HTERT RPE-1 (cell line): Measurements from ENCODE around the gene PARP1.
"Not testable (repeated sequence)": the region's sequence is repeated elsewhere in the genome, so short reads cannot be mapped to it uniquely, and the experiment has no call there.

ENCODE experiments used
- in situ Hi-C: fragments of 300-500 bp; cut with MboI; formaldehyde crosslinking; loops from 4 replicates; pipeline ENCODE4 v1.14.3; 2020; ENCODE audit warnings: low sequenced_read_pairs

Gene PARP1

DNA sequence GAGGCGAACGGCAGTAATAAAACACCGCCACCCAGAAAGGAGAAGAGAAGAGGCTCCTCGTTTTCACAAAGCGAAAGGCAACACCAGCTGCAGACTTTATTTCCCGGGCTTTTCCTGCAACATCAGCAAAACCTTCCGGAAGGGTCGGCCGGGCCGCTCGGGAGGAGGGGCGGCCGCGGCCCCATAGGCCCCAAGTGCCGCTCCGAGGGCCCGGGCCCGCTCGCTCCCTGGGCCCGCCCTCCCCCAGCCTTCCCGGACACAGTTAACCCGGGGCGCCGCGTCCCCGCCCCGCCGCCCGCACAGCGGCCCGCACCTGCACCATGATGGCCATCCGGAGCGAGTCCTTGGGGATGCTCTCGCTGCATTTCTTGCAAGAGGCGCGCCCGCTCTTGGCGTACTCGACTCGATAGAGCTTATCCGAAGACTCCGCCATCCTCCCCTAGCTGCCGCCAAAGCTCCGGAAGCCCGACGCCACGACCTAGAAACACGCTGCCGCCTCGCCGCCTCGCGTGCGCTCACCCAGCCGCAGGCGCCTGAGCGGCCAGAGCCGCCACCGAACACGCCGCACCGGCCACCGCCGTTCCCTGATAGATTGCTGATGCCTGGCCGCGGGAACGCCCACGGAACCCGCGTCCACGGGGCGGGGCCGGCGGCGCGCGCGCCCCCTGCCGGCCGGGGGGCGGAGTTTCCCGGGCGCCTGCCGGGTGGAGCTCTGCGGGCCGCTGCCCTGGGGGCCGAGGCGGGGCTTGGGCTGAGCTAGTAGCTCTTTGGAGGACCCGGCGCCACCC, at the start of gene PARP1:
PARP1 (minus strand) TSS at position 597 of the 788 bp plus-strand sequence; CDS start at position 433, 164 bp downstream.
- in situ Hi-C loops: no loop called here

DNA sequence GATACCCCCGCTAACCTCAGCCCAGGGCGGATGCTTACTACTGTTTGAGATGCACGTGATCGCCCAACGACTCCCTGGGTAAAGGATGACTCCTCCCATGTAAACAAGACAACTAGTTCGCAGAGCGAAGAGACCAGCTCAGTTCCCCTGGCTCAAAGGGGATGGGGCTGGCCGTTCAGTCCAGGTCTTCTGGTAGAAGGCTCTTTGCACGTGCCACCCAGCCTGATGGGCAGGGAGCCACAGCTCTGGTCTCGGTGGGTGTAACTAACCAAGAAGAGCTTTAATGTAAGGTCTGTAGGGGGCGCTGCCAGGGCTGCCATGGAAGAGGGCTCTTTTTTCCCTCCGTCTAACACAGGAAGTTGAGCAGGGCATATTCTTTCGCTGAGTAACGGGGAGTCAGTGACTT, 49.4 kb upstream of the PARP1 start:
- in situ Hi-C loops: no loop called here

DNA sequence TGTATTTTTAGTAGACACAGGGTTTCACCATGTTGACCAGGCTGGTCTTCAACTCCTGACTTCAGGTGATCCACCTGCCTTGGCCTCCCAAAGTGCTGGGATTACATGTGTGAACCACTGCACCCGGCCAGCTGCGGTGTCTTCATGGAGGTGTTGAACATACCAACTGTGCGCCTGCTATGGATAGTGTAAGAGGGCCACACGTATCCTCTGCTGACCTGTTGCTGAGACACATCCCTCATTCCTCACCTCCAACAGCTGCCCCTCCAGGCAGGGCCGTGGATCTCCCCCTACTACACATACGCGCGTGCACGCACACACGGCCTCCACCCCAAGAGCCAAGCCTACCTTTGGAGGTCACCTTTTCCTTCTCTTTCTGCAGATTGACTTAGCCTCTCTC, 48.0 kb upstream of the PARP1 start:
- in situ Hi-C loops: no loop called here

DNA sequence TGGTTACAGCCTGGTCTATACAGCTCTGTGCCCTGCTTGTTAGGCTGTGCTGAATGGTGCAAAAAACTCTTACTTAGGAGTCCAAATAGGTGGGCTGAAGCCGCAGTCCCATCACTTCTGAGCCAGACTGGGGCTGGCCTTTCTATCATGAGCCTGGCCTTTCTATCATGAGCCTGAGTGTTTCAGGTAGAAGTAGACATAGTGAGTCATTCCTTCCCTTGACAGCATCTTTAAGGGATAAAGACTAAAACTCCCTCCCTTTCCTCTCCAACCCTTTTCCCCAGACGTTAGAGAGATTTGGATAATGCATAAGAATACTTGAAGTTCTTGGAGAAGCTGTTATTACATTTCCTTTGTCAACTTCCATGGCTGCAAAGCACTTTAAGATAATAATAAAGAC, 46.5 kb upstream of the PARP1 start:
- in situ Hi-C loops: no loop called here

DNA sequence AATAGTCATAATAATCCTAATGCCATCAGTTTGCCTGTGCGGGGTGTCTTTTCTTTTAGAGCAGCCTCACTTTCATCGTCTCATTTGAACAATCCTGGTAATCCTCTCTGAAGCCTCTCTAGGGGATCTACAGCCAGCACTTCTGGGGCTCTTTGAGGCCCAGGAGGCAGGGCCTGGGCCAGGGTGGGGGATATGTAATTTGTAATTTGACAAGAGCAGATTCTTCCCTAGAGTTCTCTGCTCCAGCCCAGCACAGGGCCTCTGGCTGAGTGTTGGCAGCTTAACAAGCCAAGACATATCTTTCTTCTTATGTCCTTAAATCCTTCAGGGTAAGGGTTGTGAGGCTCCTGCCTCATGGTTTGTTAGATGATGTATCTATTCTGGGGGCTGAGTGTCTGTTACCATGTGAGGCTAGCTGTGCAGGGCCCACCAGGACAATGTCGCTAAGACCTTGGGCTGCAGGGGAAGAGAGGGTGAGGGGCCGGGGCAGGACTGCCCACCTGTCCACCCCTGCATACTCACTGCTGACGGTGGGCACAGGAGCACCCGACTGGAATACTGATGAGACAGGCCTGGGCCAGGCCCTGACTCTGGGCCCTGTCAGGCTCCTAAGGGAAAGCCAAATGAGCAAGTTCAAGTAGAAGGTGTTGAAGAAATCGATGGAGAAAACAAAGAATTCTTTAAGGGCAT, 45.3 kb upstream of the PARP1 start:
- in situ Hi-C loops: no loop called here

DNA sequence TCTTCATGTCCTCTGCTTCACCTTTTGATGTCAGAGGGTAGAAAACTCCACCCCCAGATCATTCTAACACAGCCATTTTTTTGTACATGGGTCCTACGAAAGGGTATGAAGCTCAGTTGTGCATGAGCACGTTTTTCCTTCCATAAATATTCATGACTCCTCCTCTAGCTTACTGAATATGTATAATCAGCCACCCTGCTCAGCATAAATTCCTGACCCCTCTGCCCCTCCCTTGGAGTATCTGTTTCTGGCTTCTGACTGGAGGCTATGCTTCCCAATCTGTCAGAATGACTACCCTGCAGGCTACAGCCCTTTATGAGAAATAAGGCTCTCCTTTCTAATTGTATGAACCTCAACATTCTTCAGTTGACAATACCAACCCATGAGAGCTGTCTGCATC, 42.8 kb upstream of the PARP1 start:
- in situ Hi-C loops: no loop called here

DNA sequence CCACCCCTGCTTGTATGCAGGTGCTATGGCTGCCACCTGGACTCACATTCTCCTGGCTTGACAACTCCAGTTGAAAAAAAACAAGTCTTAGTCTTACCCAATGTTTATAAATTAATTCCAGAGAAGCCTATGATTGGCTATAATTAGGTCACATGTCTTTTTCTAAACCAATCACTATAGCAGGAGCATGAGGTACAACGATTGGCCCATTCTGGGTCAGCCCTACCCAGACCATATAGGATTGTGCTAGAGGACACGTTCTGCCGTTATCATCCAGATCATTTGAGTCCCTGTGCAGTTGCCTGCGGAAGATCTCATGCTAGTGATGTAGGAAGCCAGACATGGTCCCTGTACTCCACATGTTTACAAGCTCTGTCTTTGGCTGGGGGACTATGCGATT, 41.9 kb upstream of the PARP1 start:
- in situ Hi-C loops: no loop called here

DNA sequence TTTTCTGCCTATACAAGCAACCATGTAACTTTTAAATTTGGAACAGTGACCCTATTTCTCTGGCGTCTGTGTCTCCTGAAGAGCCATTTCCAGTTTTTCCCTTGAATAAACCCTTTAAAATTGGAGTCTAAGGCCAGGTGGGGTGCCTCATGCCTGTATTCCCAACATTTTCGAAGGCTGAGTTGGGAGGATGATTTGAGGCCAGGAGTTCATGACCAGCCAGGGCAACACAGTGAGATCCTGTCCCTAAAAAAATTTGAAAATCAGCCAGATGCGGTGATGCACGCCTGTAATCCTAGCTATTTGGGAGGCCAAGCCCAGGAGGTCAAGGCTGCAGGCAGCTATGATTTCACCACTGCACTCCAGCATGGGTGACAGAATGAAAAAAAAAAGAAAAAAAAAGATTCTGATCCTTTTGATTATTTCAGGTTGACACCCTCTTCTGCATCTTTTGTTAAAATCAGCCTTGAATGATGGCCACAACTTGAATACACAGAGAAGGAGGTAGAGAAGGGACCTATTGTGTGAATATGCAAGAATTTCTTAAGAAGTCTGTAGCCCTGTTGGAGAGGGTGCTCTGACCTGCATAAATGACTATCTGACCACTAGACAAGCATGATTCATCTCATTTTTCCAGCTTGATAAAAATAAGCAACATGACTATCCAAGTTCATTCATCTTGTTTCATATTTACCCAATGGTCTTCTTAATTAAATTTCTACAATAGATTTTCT, 40.2 kb upstream of the PARP1 start:
- in situ Hi-C loops: no loop called here

DNA sequence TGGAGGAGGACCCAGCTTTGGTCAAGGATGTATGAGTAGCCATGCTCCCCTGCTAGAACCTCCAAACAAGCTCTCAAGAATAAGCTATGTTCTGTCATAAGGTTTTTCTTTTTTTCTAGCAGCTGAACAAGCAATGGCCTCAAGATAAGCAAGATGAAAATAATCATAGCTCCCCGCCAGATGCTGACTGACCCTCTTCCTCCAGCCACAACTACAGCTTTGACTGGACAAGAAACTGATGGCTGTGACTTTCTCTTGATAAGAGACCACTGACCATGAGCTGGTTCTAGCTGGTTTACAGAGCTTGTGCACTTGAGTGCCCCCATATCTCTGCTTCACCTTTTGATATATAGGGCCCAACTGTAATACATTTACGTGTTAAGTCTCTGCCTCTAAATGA, 38.2 kb upstream of the PARP1 start:
- in situ Hi-C loops: no loop called here

DNA sequence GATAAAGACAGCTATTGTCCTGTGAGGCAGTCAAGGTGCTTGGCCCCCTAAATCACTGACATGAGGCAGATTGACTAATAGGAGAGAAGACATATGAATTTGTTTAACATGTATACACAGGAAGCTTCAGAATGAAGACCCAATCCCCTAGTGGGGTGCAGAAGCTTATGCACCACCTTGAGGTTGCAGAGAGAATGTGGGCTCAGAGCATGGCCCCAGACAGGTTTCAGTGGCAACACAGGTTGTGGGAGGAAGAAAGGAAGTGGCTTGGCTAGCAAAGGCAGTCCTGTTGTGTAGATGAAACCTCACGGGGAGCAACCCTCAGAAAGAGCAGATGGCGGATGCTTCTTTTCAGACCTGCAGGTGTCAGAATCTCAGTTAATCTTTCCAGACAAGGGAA, 37.0 kb upstream of the PARP1 start:
- in situ Hi-C loops: no loop called here

DNA sequence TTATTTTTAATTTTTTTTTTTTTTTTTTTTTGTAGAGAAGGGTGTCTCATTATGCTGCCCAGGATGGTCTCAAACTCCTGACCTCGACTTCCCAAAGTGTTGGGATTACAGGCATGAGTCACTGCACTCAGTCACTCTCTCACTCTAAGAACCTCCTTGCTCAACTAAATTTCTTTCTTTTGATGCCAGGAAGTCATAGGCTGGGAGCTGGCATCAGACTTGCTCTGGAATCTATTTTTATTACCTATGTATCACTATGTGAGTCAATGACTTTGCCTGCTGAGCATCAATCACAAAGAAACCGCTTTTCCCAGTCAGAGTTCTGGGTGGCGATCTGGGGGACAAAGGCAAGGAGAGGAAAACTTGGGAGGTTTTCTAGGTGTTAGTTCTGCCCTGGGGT, 35.5 kb upstream of the PARP1 start:
- in situ Hi-C loops: no loop called here

DNA sequence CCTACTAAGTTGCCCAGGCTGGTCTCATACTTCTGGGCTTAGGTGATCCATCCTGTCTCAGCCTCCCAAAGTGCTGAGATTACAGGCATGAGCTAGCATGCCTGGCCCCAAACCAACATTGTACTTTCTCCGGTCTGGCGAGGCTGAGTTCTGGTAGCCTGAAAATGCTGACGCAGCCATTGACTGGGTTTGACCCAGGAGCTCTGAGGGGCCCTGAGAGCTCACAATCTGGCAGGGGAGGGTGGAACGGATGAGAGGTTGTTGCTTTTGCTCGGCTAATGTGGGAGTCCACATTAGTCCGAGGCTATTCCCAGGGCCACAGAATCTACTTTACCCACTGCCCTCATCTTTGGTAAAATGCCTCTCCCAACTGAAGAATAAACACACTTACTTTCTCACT, 35.1 kb upstream of the PARP1 start:
- in situ Hi-C loops: no loop called here

DNA sequence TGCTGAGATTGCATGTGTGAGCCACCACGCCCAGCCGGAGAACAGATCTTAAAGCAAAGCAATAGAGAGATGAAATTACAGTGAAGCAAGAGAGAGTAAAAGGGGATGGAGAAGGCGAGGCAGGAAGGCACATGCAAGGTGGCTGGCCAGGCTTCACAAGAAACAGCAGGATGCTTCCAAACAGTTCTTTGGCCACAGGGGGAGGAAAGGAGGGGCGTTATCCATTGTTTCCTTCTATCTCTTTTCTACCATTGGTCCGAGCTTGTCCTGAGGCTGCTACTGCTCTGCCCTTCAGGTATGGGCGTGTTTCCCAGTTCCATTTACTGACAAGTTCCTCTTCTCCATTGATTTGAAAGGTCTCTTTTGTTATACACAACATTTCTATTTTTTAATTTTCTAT, 33.7 kb upstream of the PARP1 start:
- in situ Hi-C loops: no loop called here

DNA sequence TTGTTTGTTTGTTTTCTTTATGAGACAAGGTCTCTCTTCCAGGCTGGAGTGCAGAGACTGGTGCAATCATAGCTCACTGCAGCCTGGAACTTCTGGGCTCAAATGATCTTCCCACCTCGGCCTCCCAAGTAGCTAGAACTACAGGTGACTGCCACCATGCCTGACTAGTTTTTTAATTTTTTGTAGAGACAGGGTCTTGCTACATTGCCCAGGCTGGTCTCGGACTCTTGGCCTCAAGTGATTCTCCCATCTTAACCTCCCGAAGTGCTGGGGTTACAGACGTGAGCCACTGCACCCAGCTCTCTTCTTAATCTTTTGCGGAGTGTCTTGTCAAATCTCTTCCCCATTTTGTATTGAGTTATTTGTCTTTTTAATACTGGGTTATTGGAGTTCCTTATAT, 32.6 kb upstream of the PARP1 start:
- in situ Hi-C loops: no loop called here

DNA sequence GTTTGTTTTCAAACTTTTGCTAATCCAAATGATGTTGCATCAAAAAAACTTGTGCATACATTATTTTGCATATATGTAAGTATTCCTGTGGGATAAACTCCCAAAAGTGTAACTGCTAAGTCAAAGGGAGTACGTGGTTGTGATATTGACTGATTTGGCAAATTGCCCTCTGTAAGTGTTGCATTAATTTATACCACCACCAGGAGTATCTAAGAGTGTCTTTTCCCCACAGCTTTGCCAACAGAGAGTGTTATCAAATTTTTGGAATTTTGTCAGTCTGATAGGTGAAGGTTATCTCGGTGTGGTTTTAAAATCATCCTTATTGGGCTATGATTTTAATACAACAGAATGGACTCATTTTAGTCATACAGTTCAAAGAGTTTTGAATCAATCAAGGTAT, 30.1 kb upstream of the PARP1 start:
- in situ Hi-C loops: no loop called here

DNA sequence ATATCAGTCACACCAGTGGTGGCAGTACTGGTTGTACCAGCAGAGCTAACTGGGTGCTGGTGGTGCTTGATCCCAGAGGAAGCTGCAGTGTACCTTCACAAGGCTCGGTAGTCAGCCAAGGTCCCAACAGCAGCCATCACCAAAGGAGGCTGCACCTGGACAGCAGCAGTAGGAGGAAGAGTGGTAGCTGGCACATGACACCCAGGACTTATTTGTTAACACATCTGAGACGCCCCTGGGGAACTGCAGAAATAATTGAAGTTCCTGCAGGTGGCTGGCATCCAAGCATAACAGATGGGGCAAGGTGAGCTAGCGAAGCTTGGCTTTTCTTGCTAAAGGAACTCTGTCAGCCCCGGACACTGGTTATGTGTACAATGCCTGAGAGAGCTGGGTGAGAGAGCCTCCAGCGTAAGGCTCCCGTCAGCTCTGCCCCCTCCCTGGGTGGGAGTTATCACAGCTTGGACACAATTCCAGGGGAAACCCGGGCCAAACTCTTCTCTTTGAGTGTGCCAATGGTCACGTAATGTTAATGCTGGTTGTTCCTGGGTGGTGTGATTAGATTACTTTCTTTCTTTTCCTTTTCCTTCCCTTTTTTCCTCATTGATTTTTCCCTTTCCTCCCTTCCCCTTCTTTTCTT, 29.1 kb upstream of the PARP1 start:
- in situ Hi-C loops: no loop called here

DNA sequence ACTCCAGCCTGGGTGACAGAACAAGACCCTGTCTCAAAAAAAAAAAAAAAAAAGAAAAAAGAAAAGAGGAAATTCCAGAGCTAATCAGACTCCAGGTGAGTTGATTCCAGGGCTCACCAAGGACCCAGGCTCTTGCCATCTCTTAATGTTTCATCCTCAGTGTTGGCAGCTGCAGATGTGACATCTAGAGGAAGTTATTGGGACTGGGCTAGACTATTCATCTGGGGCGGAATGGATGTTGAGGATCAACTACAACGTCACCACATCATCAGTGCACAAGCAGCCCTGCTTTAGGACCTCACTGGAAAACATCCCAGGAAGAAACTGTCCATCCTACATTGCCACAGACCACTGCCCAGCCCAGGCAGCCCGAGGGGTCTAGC, 28.6 kb upstream of the PARP1 start:
- in situ Hi-C loops: no loop called here

DNA sequence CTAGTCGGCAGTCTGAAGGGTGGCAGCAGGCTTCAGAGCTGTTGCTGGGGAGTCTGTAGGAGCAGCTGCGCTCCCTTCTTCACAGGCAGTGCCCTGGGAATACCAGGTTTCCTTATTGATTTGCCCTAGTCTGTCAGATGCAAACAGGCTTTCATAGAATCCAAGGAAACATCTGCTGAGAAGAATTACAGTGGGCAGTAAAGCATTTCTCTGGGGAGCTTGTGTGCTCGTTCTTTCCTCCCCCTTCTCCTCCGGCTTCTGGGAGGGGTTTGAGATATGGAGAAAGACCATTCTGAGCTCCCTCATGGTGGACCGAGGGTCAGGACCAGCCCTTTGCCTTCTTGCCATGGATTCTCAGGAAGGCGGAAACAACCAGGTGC, 25.4 kb upstream of the PARP1 start:
- in situ Hi-C loops: no loop called here

DNA sequence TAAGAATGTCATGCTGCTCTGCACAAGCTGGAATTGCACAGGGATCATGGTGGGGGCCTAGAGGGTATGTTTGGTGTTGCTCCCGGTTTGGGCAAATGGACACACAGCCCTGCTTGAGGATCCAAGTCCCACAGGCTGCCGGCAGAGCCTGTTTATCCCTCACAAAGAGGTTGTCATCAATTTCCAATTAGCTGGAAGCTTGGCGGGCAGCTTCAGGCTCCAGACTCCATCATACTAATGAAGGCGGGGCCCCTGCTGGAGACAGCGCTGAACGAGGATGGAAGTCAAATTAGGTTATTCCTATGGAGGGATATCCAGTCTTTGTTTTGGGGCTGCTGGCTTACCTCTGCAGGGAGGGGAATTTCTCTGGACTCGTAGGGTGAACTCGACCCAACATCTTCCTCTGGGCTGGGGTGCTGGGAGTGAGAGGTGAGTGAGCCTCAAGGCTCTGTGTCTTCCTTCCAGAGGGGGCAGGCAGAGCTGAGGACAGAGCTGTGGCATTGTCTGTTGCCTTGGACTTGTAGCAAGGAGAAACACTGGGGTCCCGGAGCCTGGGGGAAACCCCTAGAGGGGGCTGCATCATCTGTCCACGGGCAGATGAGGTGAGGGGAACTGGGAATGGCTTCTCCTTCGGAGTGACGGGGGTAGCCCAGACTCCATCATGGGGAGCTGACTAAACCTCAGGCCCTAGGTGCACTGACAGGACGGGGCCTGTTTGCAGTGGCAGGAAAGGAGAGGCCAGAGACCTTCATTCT, 24.9 kb upstream of the PARP1 start:
- in situ Hi-C loops: no loop called here

DNA sequence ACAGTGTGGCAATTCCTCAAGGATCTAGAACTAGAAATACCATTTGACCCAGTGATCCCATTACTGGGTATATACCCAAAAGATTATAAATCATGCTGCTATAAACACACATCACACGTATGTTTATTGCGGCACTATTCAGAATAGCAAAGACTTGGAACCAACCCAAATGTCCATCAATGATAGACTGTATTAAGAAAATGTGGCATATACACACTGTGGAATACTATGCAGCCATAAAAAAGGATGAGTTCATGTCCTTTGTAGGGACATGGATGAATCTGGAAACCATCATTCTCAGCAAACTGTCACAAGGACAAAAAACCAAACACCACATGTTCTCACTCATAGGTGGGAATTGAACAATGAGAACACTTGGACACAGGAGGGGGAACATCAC, 24.0 kb upstream of the PARP1 start:
- in situ Hi-C loops: not testable (repeated sequence)
